ENCODE data around the gene DRD3. TPM values are rescaled to one million over a fixed set of nuclear protein-coding genes. Genes with fewer than 3 reads are reported as not detected.

DRD3 gene
- total RNA-seq, 1 experiment from 2014 or later, result not detected

GRCh38 chr3:114226313-114226712 lies 47.5 kb upstream of the DRD3 start:
- no peak overlapping the region for H3K27ac ChIP-seq (ENCODE audit: insufficient read length, low read depth, low read length)
- H2AFZ ChIP-seq (ENCODE audit: low read length), result no peak overlapping the region
- H3K79me2 ChIP-seq (ENCODE audit: insufficient read depth, low read length), result no peaks in the 10 kb centered on the region
- no peak overlapping the region for H2BK15ac ChIP-seq (ENCODE audit: low read depth, low read length)
- no peak overlapping the region for H2BK12ac ChIP-seq (ENCODE audit: insufficient read length, low read depth, low read length)
- no peaks in the 10 kb centered on the region for H4K20me1 ChIP-seq (ENCODE audit: control insufficient read depth, insufficient read depth, insufficient read length)
- no peak for DNase-seq
- no peak overlapping the region for H4K8ac ChIP-seq (replicated peaks; ENCODE audit: insufficient read length, low read depth, low read length)
- H3K18ac ChIP-seq (ENCODE audit: insufficient read length, low read depth, low read length), result no peak overlapping the region
- H3K36me3 Mint-ChIP-seq (ENCODE audit: insufficient read depth in 1 of 3, low read depth in 3 of 3), result peaks cover 6 to 18% (median 10%) of the 10 kb centered on the region in 3 experiments; a peak in 6 of 7 replicates
- H3T11ph ChIP-seq (ENCODE audit: low read length), result no peak overlapping the region
- no peaks in the 10 kb centered on the region for H3K4me1 ChIP-seq (ENCODE audit: insufficient read depth, low read length)
- H4K91ac ChIP-seq (ENCODE audit: insufficient read length, low read depth, low read length), result no peak overlapping the region
- H3K4me3 Mint-ChIP-seq, result no peak overlapping the region
- H3K23ac ChIP-seq (ENCODE audit: insufficient read length, low read depth, low read length), result no peak overlapping the region
- H3K27me3 Mint-ChIP-seq (ENCODE audit: low read depth), result peaks cover 2% of the 10 kb centered on the region
- peaks cover 18 to 19% of the 10 kb centered on the region in 2 experiments for H3K9me3 Mint-ChIP-seq
- no peaks in the 10 kb centered on the region for H3K23me2 ChIP-seq (ENCODE audit: insufficient read length, low read depth, low read length, poor library complexity, severe bottlenecking)
- H3K79me1 ChIP-seq (ENCODE audit: insufficient read depth, low read depth, low read length, poor library complexity, severe bottlenecking), result no peaks in the 10 kb centered on the region
- no peak overlapping the region for H2BK120ac ChIP-seq (ENCODE audit: low read depth, low read length, poor library complexity, severe bottlenecking)
- no peaks in the 10 kb centered on the region for H3K9me3 ChIP-seq (ENCODE audit: control insufficient read depth, low read depth, low read length)
- H3K14ac ChIP-seq (ENCODE audit: insufficient read depth, low read length), result no peak overlapping the region
- no peak overlapping the region for H3K4ac ChIP-seq (ENCODE audit: low read depth, low read length)
- no peaks in the 10 kb centered on the region for H3K27me3 ChIP-seq (ENCODE audit: insufficient read depth, low read length)
- peaks cover 0 to 8% of the 10 kb centered on the region in 2 experiments; a peak in 1 of 4 replicates for H3K4me1 Mint-ChIP-seq
- H2BK5ac ChIP-seq (ENCODE audit: insufficient read length, low read length), result no peak overlapping the region
- no CpG with 5 or more reads among the region's 2 CpGs for WGBS (ENCODE audit: extremely low coverage, insufficient read length, low lambda C conversion rate)
- H2AK5ac ChIP-seq (ENCODE audit: insufficient read length, low read length), result no peak overlapping the region
- no peak overlapping the region for H2BK20ac ChIP-seq (ENCODE audit: low read depth, low read length, poor library complexity, severe bottlenecking)
- H3K9ac ChIP-seq (ENCODE audit: extremely low read depth, insufficient read length, low read length), result no peak overlapping the region
- no peak overlapping the region for H3K4me2 ChIP-seq (ENCODE audit: insufficient read depth, insufficient read length, low read length)
- H3K27ac Mint-ChIP-seq, result no peak overlapping the region
- TF ChIP-seq, protein P1, sequence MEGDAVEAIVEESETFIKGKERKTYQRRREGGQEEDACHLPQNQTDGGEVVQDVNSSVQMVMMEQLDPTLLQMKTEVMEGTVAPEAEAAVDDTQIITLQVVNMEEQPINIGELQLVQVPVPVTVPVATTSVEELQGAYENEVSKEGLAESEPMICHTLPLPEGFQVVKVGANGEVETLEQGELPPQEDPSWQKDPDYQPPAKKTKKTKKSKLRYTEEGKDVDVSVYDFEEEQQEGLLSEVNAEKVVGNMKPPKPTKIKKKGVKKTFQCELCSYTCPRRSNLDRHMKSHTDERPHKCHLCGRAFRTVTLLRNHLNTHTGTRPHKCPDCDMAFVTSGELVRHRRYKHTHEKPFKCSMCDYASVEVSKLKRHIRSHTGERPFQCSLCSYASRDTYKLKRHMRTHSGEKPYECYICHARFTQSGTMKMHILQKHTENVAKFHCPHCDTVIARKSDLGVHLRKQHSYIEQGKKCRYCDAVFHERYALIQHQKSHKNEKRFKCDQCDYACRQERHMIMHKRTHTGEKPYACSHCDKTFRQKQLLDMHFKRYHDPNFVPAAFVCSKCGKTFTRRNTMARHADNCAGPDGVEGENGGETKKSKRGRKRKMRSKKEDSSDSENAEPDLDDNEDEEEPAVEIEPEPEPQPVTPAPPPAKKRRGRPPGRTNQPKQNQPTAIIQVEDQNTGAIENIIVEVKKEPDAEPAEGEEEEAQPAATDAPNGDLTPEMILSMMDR (conservative IDR thresholded peaks at IDR 0.05), result no peak
- no peak overlapping the region for H4K5ac ChIP-seq (ENCODE audit: insufficient read length, low read depth, low read length)
- H3K56ac ChIP-seq (ENCODE audit: insufficient read length, low read depth, low read length), result no peak overlapping the region

All from H9 (cell line).